Central memory CD8-positive, alpha-beta T cell (primary cell): ENCODE results near the gene SUPV3L1.

Source experiments
- ATAC-seq: fragments of 150-1000 bp; cut with Tn5 transposase; replicated peaks from 2 replicates; pipeline ENCODE4 v1.10.0; 2022; ENCODE audit warnings: mild to moderate bottlenecking, moderate FRiP score, moderate number of reproducible peaks; ENCODE audit not compliant: poor library complexity, severe bottlenecking; ENCODE audit errors: extremely low read depth
- DNase-seq, 2 donors: peaks; one replicate each; pipeline ENCODE4 v3.0.0; 2021; ENCODE audit warnings: low spot score in 2 of 2
- H3K27ac Mint-ChIP-seq: one replicate; pipeline ENCODE4 v1.8.0; 2022; ENCODE audit warnings: low read depth, mild to moderate bottlenecking, moderate library complexity, mixed read lengths
- H3K27me3 Mint-ChIP-seq: one replicate; pipeline ENCODE4 v1.8.0; 2022; ENCODE audit warnings: mixed read lengths
- H3K36me3 Mint-ChIP-seq: one replicate; pipeline ENCODE4 v1.8.0; 2022; ENCODE audit warnings: mild to moderate bottlenecking, moderate library complexity, mixed read lengths; ENCODE audit not compliant: insufficient read depth
- H3K4me1 Mint-ChIP-seq: one replicate; pipeline ENCODE4 v1.8.0; 2022; ENCODE audit warnings: mixed read lengths
- H3K4me3 Mint-ChIP-seq: one replicate; pipeline ENCODE4 v1.8.0; 2022; ENCODE audit warnings: mild to moderate bottlenecking, moderate library complexity, mixed read lengths
- H3K9me3 Mint-ChIP-seq: one replicate; pipeline ENCODE4 v1.8.0; 2022; ENCODE audit warnings: mixed read lengths

The SUPV3L1 gene

DNA sequence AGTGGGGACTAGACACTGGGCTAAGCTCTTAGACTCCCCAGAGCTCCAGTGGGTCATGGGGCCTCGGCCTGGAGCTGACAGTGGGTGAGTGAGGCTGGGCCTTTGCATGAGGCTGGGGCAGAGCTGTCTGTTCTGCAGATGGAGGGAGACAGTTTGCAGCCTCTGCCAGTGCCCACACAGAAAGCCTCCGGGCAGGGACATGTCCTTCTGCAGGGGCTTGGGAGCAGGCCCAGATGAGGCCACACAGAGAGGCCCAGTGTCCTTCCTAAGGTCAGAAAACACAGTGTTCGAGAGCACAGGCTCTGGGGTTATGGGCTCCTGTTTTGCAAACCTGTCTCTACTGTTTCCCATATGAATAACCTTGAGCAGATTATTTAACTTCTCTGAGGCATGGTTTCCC lies 73.1 kb downstream of the SUPV3L1 start:
- ATAC-seq: no peak
- H3K4me1 Mint-ChIP-seq: no peaks in the 10 kb centered on the region
- DNase-seq: no peak
- H3K4me3 Mint-ChIP-seq: no peak overlapping the region
- H3K9me3 Mint-ChIP-seq: no peaks in the 10 kb centered on the region
- H3K27me3 Mint-ChIP-seq: no peaks in the 10 kb centered on the region
- no peak overlapping the region for H3K27ac Mint-ChIP-seq
- peaks cover 2% of the 10 kb centered on the region for H3K36me3 Mint-ChIP-seq

DNA sequence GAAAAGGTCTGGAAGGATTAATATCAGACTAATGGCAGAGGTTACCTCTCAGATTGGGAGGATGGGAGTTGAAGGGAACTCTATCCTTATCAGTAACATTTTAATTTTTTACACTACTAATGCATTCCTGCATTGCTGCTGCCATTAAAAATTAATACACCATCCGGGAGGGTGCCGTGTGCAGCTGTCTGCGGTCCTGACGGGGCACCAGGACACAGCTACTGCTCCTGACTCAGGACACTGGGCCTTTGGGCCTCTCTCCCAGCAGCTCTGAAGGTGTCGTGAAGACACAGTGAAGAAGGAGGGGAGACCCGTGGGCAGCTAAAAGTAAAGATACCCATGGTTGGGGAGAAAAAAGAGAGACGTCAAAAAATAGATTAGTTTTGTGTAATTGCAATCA lies 74.8 kb downstream of the SUPV3L1 start:
- Mint-ChIP-seq H3K9me3 (no peaks in the 10 kb centered on the region), H3K4me3 (no peak overlapping the region), H3K4me1 (no peaks in the 10 kb centered on the region), H3K36me3 (peaks cover 2% of the 10 kb centered on the region), H3K27me3 (no peaks in the 10 kb centered on the region), H3K27ac (no peak overlapping the region)
- ATAC-seq (no peak), DNase-seq (no peak)
